ENCODE measurements around the gene PIAS4. TPM values are rescaled to one million over a fixed set of nuclear protein-coding genes. Genes with fewer than 3 reads are reported as not detected.

Gene PIAS4
- total and polyA plus RNA-seq, 9 of the 15 experiments (the other 6 are each of a cell fraction or from before 2014, with no cell fraction given): 0.27 to 34.9 (median 14.4) TPM

DNA sequence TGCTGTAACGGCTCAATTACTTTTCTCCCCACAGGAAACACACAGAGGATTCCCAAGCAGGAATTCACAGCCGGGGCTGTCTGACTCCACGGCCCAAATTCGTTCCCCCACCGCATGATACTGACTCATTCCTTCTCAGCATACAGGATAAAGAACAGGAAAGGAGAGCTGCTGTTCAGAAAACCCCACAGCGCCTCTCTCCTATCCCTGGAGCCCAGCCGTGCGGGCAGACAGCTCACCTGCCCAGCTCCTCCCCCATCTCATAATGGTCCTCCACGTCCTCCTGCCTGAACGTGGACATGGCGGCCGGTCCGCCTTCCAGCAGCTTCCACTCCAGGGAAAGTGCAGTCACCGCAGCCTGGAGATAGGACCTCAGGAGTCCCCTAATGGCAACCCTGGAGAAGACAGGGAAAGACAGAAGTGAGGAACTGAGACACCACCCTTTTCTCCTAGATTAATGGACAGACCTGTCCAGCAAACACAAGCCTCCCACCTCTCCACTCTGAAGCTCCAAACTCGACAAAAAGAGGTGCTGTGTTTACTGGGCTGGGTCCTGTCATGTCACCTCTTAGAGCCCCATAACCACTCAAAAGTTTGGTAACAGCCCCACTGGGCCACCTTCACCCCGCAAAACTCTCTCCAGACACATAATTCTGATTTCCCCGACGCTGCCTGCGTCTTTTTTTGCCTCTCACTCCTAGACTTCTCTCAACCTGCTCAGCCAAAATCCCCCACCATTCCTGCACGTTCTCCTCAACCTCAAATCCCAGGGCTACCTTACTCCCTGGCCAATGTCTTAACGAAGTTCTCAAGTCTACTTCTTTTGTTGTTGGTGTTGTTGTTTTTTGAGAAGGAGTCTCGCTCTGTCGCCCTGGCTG is 37.9 kb upstream of the PIAS4 start (continued):
- TF ChIP-seq, protein P1, sequence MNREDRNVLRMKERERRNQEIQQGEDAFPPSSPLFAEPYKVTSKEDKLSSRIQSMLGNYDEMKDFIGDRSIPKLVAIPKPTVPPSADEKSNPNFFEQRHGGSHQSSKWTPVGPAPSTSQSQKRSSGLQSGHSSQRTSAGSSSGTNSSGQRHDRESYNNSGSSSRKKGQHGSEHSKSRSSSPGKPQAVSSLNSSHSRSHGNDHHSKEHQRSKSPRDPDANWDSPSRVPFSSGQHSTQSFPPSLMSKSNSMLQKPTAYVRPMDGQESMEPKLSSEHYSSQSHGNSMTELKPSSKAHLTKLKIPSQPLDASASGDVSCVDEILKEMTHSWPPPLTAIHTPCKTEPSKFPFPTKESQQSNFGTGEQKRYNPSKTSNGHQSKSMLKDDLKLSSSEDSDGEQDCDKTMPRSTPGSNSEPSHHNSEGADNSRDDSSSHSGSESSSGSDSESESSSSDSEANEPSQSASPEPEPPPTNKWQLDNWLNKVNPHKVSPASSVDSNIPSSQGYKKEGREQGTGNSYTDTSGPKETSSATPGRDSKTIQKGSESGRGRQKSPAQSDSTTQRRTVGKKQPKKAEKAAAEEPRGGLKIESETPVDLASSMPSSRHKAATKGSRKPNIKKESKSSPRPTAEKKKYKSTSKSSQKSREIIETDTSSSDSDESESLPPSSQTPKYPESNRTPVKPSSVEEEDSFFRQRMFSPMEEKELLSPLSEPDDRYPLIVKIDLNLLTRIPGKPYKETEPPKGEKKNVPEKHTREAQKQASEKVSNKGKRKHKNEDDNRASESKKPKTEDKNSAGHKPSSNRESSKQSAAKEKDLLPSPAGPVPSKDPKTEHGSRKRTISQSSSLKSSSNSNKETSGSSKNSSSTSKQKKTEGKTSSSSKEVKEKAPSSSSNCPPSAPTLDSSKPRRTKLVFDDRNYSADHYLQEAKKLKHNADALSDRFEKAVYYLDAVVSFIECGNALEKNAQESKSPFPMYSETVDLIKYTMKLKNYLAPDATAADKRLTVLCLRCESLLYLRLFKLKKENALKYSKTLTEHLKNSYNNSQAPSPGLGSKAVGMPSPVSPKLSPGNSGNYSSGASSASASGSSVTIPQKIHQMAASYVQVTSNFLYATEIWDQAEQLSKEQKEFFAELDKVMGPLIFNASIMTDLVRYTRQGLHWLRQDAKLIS (CRISPR knock-in tag; IDR thresholded peaks at IDR 0.05): no peak
- TF ChIP-seq YY1 (IDR thresholded peaks at IDR 0.05; ENCODE audit: borderline replicate concordance in 1 of 3, control insufficient read depth in 1 of 3, extremely low read depth in 1 of 3, insufficient read depth in 3 of 3, insufficient read length in 1 of 3, insufficient replicate concordance in 2 of 3, low read depth in 1 of 3, low read length in 2 of 3) (peak in 1 of 3 experiments; percentile 41), MTA1 (IDR thresholded peaks at IDR 0.05; ENCODE audit: borderline replicate concordance) (no peak), PKNOX1 (IDR thresholded peaks at IDR 0.05) (0 out of 2 replicates have a peak, but pooled peaks have one; percentile 25)
